ENCODE data around the gene CREBL2. TPM values are rescaled to one million over a fixed set of nuclear protein-coding genes. Genes with fewer than 3 reads are reported as not detected.

CREBL2 gene
- total RNA-seq, 1 donor from 2014 or later, result 14.9 TPM

- intact Hi-C loops (cut with micrococcal nuclease), result no loop called here
- TF ChIP-seq CTCF (IDR thresholded peaks at IDR 0.05; ENCODE audit: borderline replicate concordance), result no peak
- no peaks in the 10 kb centered on the region for H3K36me3 ChIP-seq
- H3K4me1 ChIP-seq, result no peaks in the 10 kb centered on the region
- no peak for DNase-seq
- H3K27me3 ChIP-seq (ENCODE audit: low read depth), result no peaks in the 10 kb centered on the region
- no peaks in the 10 kb centered on the region for H3K9me3 ChIP-seq (replicated peaks)
- no peak overlapping the region for H3K27ac ChIP-seq (replicated peaks)
- H3K4me3 ChIP-seq, result no peak overlapping the region
Measured at GRCh38 chr12:12600659-12601058, 11.0 kb upstream of the CREBL2 start.

- H3K27me3 ChIP-seq (ENCODE audit: low read depth), result no peaks in the 10 kb centered on the region
- H3K9me3 ChIP-seq (replicated peaks), result no peaks in the 10 kb centered on the region
- TF ChIP-seq CTCF (IDR thresholded peaks at IDR 0.05; ENCODE audit: borderline replicate concordance), result no peak
- no peak for DNase-seq
- H3K4me3 ChIP-seq, result no peak overlapping the region
- no peaks in the 10 kb centered on the region for H3K4me1 ChIP-seq
- no peak overlapping the region for H3K27ac ChIP-seq (replicated peaks)
- intact Hi-C loops (cut with micrococcal nuclease), result no loop called here
- no peaks in the 10 kb centered on the region for H3K36me3 ChIP-seq
Measured at GRCh38 chr12:12604740-12605139, 6.9 kb upstream of the CREBL2 start.

GRCh38 chr12:12606781-12607589, 4.7 kb upstream of the CREBL2 start:
- no peak for TF ChIP-seq CTCF (IDR thresholded peaks at IDR 0.05; ENCODE audit: borderline replicate concordance)
- Histone ChIP-seq H3K4me1 (peaks cover 10% of the 10 kb centered on the region), H3K27me3 (ENCODE audit: low read depth) (no peaks in the 10 kb centered on the region), H3K27ac (replicated peaks) (no peak overlapping the region), H3K36me3 (no peaks in the 10 kb centered on the region), H3K4me3 (no peak overlapping the region), H3K9me3 (replicated peaks) (no peaks in the 10 kb centered on the region)
- DNase-seq, result no peak
- intact Hi-C loops (cut with micrococcal nuclease), result no loop called here

GRCh38 chr12:12608557-12608957, 3.1 kb upstream of the CREBL2 start:
- Histone ChIP-seq H3K36me3 (no peaks in the 10 kb centered on the region), H3K27me3 (ENCODE audit: low read depth) (no peaks in the 10 kb centered on the region), H3K9me3 (replicated peaks) (no peaks in the 10 kb centered on the region), H3K4me3 (no peak overlapping the region), H3K4me1 (peaks cover 26% of the 10 kb centered on the region), H3K27ac (replicated peaks) (no peak overlapping the region)
- no peak for TF ChIP-seq CTCF (IDR thresholded peaks at IDR 0.05; ENCODE audit: borderline replicate concordance)
- intact Hi-C loops (cut with micrococcal nuclease), result no loop called here
- DNase-seq, result no peak

- TF ChIP-seq CTCF (IDR thresholded peaks at IDR 0.05; ENCODE audit: borderline replicate concordance), result no peak
- Histone ChIP-seq H3K4me3 (no peak overlapping the region), H3K4me1 (peaks cover 35% of the 10 kb centered on the region), H3K27ac (replicated peaks) (no peak overlapping the region), H3K36me3 (no peaks in the 10 kb centered on the region), H3K27me3 (ENCODE audit: low read depth) (no peaks in the 10 kb centered on the region), H3K9me3 (replicated peaks) (no peaks in the 10 kb centered on the region)
- DNase-seq, result no peak
- intact Hi-C loops (cut with micrococcal nuclease), result no loop called here
Measured at GRCh38 chr12:12609692-12610091, 2.0 kb upstream of the CREBL2 start.
